GM10847 (cell line): ENCODE results near the gene ENPP4.

Experiments used
- POLR2A ChIP-seq: IDR thresholded peaks from 2 replicates; pipeline ENCODE4 v1.6.1; 2011; ENCODE audit not compliant: insufficient read length; ENCODE audit errors: extremely low read depth

ENPP4 gene

DNA sequence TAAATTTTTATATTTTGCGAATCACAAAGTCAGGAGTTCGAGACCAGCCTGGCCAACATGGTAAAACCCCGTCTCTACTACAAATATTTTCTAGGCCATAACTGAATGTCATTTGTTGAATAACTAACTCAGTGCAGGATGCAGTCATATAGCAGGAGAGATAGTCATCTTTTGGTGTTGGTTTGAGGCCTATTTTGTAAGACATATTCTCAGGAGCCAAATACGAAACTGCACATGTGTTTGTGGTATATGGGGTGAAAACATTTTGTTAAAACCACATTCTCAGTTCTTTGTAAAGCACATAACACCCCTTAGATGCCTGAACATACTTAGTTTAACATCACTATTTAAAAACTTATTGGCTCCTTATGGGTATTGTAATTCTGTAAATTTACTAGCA lies 45.7 kb downstream of the ENPP4 start:
- no peak for TF ChIP-seq POLR2A

DNA sequence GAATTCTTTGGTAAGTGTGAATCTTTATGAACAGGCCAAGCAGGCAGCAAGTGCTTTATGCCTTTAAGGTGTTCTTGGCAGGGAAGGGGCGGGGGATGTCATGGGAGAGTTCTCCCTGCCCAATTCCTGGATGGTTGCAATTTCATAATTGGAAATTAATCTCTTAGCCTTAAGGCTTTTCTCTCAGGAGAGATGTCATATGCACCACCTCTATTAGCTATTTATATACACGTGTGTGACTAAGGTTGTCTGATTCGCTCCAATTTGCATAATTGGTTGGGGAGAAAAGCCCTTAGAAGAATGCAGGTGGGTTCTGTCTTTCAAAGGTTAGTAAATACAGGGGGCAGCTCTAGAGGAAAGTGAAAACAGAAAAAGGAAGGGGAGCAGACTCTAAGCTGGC lies 46.2 kb downstream of the ENPP4 start:
- no peak for TF ChIP-seq POLR2A

- TF ChIP-seq POLR2A: no peak
These were observed 54.3 kb downstream of the ENPP4 start for GRCh38 chr6:46184114-46184513.

- TF ChIP-seq POLR2A: no peak
These were observed 56.8 kb downstream of the ENPP4 start for GRCh38 chr6:46186583-46186982.

GRCh38 chr6:46189726-46190125 lies 59.9 kb downstream of the ENPP4 start:
- no peak for TF ChIP-seq POLR2A

- TF ChIP-seq POLR2A: no peak
These were observed 61.1 kb downstream of the ENPP4 start for GRCh38 chr6:46190889-46191288.

- TF ChIP-seq POLR2A: no peak
These were observed 62.2 kb downstream of the ENPP4 start for GRCh38 chr6:46191961-46192360.
